ENCODE measurements around the gene SAMD4B. TPM values are rescaled to one million over a fixed set of nuclear protein-coding genes. Genes with fewer than 3 reads are reported as not detected.

The SAMD4B gene, protein sequence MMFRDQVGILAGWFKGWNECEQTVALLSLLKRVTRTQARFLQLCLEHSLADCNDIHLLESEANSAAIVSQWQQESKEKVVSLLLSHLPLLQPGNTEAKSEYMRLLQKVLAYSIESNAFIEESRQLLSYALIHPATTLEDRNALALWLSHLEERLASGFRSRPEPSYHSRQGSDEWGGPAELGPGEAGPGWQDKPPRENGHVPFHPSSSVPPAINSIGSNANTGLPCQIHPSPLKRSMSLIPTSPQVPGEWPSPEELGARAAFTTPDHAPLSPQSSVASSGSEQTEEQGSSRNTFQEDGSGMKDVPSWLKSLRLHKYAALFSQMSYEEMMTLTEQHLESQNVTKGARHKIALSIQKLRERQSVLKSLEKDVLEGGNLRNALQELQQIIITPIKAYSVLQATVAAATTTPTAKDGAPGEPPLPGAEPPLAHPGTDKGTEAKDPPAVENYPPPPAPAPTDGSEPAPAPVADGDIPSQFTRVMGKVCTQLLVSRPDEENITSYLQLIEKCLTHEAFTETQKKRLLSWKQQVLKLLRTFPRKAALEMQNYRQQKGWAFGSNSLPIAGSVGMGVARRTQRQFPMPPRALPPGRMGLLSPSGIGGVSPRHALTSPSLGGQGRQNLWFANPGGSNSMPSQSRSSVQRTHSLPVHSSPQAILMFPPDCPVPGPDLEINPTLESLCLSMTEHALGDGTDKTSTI
- 10 to 100 TPM; 40.2 to 45.6 TPM for total RNA-seq

DNA sequence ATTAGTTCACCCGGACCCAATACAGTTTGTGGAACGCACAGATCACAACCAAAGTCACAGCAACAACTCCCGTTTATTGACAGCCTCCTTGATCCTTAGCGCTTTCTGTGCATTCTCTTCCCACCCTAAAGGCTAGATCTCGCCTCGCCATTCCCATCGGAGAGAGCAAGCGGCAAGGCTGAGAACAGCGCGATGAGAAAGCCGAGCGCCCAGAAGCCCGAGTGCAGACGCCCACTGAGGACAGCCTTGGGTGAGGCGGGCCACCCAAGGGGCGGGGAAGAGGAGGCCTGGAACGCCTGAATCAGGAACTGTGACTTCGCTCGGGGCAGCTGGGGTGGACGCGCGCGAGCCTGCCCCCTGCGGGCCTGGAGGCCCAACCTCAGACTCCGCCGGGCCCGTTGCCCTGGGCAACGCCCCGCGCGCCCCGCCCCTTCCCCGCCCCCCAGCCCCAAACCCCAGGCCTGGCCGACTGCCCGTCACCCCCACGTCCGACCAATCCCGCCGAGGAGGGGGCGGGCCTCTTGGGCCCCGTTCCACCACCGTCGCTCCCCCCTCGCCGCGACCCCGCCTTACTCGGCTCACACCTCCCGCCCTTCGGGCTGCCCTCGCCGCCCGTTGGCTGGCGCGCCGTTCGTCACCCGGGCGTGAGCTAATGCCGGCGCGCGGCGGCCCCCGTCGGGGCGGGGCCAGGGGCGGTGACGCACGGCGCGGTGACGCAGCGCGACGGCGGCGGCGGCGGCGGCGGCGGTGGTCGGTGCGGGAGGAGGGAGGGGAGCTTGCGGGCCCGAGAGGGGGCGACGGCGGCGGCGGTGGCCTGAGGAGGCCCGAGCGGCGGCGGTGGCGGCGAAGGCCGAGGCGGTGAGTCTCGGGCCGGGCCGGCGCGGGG lies at the start of gene SAMD4B:
TSS of gene SAMD4B (plus strand) at position 703 of the 886 bp plus-strand sequence. CDS start 14,473 bp downstream, outside the sequence.
- peaks cover 24% of the 10 kb centered on the region for H3K36me3 Mint-ChIP-seq (ENCODE audit: low read depth)
- H3K27ac Mint-ChIP-seq = peak within 1 kb of the TSS; percentile 94
- POLR2A ChIA-PET = interaction anchor here (0.6 to 0.7 kb wide), 2 partner anchors 14 to 94 kb away, joined by 3 read pairs; partner anchors contain the start of gene RPS16
- DNase-seq = peak; percentile 99
- H3K9me3 Mint-ChIP-seq = no peaks in the 10 kb centered on the region
- peak within 1 kb of the TSS; percentile 89 for H3K4me3 Mint-ChIP-seq
- CTCF ChIA-PET = interaction anchor here (0.6 to 1.9 kb wide), 22 partner anchors 8 to 260 kb away, joined by 3 to 10 read pairs (median 4); partner anchors contain the start of genes MED29, PAF1, RPS16 and ZFP36
- H3K4me1 Mint-ChIP-seq = peaks cover 70% of the 10 kb centered on the region
- H3K27me3 Mint-ChIP-seq = no peaks in the 10 kb centered on the region

- DNase-seq = no peak
- ChIA-PET POLR2A (no interaction called here), CTCF (interaction anchor here (0.6 kb wide), 1 partner anchor 1176 kb away, joined by 3 read pairs; no protein-coding TSS in a partner anchor)
- Mint-ChIP-seq H3K9me3 (no peaks in the 10 kb centered on the region), H3K4me1 (peaks cover 25% of the 10 kb centered on the region), H3K4me3 (no peak overlapping the region), H3K27ac (no peak overlapping the region), H3K36me3 (ENCODE audit: low read depth) (no peaks in the 10 kb centered on the region), H3K27me3 (peaks cover 23% of the 10 kb centered on the region)
These were observed 48.8 kb upstream of the SAMD4B start for GRCh38 chr19:39293394-39293793.

DNA sequence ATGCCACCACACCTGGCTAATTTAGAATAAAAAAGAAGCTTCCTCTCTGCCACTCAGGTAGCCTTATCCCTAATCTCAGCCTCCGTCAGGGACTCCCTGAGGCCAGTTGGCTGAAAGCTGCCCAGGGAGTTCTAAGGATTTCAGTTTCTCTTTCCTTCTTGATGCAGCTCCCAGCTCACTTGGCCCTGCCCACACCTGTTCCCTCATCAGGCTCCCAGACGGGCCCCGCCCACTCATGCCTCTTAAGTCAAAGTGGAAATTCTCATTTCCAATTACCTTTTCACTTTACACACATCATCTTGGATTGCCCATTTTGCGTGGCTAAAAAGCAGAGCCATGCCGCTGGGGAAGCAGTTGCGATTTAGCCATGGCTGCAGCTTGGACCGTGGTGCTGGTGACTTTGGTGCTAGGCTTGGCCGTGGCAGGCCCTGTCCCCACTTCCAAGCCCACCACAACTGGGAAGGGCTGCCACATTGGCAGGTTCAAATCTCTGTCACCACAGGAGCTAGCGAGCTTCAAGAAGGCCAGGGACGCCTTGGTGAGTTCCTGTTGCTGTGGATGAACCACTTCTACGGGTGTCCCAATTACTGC lies 46.1 kb upstream of the SAMD4B start, which contains the start of gene IFNL1:
TSS of gene IFNL1 (plus strand) at position 353 of the 591 bp plus-strand sequence. CDS start at position 368, 15 bp downstream.
- H3K27me3 Mint-ChIP-seq = peaks cover 11% of the 10 kb centered on the region
- no peaks in the 10 kb centered on the region for H3K36me3 Mint-ChIP-seq (ENCODE audit: low read depth)
- peak within 1 kb of the TSS; percentile 15 for H3K27ac Mint-ChIP-seq
- DNase-seq = no peak
- POLR2A ChIA-PET = interaction anchor here (0.6 kb wide), 1 partner anchor 38 kb away, joined by 3 read pairs; no protein-coding TSS in a partner anchor
- H3K4me3 Mint-ChIP-seq = no peak within 1 kb of the TSS
- H3K9me3 Mint-ChIP-seq = no peaks in the 10 kb centered on the region
- H3K4me1 Mint-ChIP-seq = peaks cover 42% of the 10 kb centered on the region
- CTCF ChIA-PET = interaction anchor here (0.7 to 1.8 kb wide), 5 partner anchors 14 to 223 kb away, joined by 3 to 5 read pairs (median 3); partner anchors contain the start of gene GMFG

- Mint-ChIP-seq H3K4me1 (peaks cover 42% of the 10 kb centered on the region), H3K27me3 (peaks cover 9% of the 10 kb centered on the region), H3K27ac (peak overlapping the region; percentile 15), H3K9me3 (no peaks in the 10 kb centered on the region), H3K4me3 (no peak overlapping the region), H3K36me3 (ENCODE audit: low read depth) (no peaks in the 10 kb centered on the region)
- no peak for DNase-seq
- CTCF ChIA-PET = interaction anchor here (0.7 to 1.8 kb wide), 4 partner anchors 15 to 223 kb away, joined by 3 to 5 read pairs (median 3); no protein-coding TSS in a partner anchor
- POLR2A ChIA-PET = interaction anchor here (0.6 kb wide), 1 partner anchor 37 kb away, joined by 3 read pairs; no protein-coding TSS in a partner anchor
These were observed 45.3 kb upstream of the SAMD4B start for GRCh38 chr19:39296906-39297305.

- H3K27me3 Mint-ChIP-seq = peaks cover 11% of the 10 kb centered on the region
- ChIA-PET POLR2A (no interaction called here), CTCF (interaction anchor here (0.6 to 0.8 kb wide), 2 partner anchors 35 to 100 kb away, joined by 3 read pairs; no protein-coding TSS in a partner anchor)
- H3K4me1 Mint-ChIP-seq = peaks cover 42% of the 10 kb centered on the region
- H3K36me3 Mint-ChIP-seq (ENCODE audit: low read depth) = no peaks in the 10 kb centered on the region
- no peaks in the 10 kb centered on the region for H3K9me3 Mint-ChIP-seq
- peak overlapping the region; percentile 76 for H3K27ac Mint-ChIP-seq
- DNase-seq = peak; percentile 78
- H3K4me3 Mint-ChIP-seq = peak overlapping the region; percentile 49
These were observed 44.1 kb upstream of the SAMD4B start for GRCh38 chr19:39297931-39298634.

DNA sequence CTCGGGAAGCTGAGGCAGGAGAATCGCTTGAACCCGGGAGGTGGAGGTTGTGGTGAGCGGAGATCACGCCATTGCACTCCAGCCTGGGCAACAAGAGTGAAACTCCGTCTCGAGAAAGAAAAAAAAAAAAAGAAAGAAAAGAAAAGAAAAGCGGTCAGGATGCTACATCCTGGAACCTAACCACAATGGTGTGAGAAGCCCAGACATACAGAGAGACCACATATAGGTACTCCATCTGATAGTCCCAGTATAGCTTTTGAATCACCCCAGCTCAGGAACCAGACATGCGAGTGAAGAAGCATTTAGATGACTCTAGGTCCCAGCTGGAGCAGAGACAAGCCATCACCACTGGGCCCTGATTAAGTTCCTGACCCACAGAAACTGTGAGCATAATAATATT lies 42.8 kb upstream of the SAMD4B start:
- H3K4me1 Mint-ChIP-seq = peaks cover 41% of the 10 kb centered on the region
- peak; percentile 36 for DNase-seq
- H3K27ac Mint-ChIP-seq = peak overlapping the region; percentile 36
- H3K9me3 Mint-ChIP-seq = no peaks in the 10 kb centered on the region
- CTCF ChIA-PET = interaction anchor here (0.6 kb wide), 1 partner anchor 39 kb away, joined by 3 read pairs; no protein-coding TSS in a partner anchor
- POLR2A ChIA-PET = no interaction called here
- no peaks in the 10 kb centered on the region for H3K36me3 Mint-ChIP-seq (ENCODE audit: low read depth)
- H3K27me3 Mint-ChIP-seq = peaks cover 14% of the 10 kb centered on the region
- peak overlapping the region; percentile 23 for H3K4me3 Mint-ChIP-seq

GRCh38 chr19:39299832-39300231 lies 42.4 kb upstream of the SAMD4B start:
- Mint-ChIP-seq H3K9me3 (no peaks in the 10 kb centered on the region), H3K27me3 (peaks cover 12% of the 10 kb centered on the region), H3K4me3 (no peak overlapping the region), H3K27ac (peak overlapping the region; percentile 36), H3K4me1 (peaks cover 41% of the 10 kb centered on the region), H3K36me3 (ENCODE audit: low read depth) (no peaks in the 10 kb centered on the region)
- ChIA-PET POLR2A (no interaction called here), CTCF (no interaction called here)
- no peak for DNase-seq

DNA sequence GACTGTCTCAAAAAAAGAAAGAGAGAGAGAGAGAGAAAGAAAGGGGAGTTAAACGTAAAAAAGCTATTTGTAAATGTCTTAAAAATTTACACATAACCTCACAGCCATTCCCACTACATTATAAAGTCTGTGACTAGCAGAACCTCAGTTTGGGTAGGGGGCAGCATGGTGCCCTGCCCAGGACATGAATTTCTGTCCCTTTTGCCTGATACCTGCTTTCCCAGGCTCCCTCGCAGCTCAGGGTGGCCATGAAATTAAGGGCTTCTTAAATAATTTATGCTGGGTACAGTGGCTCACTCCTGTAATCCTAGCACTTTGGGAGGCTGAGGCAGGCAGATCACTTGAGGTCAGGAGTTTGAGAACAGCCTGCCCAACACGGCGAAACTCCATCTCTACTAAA lies 41.2 kb upstream of the SAMD4B start:
- peaks cover 40% of the 10 kb centered on the region for H3K4me1 Mint-ChIP-seq
- H3K27ac Mint-ChIP-seq = no peak overlapping the region
- no peak for DNase-seq
- CTCF ChIA-PET = interaction anchor here (0.6 to 1.1 kb wide), 5 partner anchors 8 to 373 kb away, joined by 3 to 5 read pairs (median 4); partner anchors contain the start of gene EID2B
- H3K4me3 Mint-ChIP-seq = no peak overlapping the region
- H3K9me3 Mint-ChIP-seq = no peaks in the 10 kb centered on the region
- peaks cover 11% of the 10 kb centered on the region for H3K27me3 Mint-ChIP-seq
- no peaks in the 10 kb centered on the region for H3K36me3 Mint-ChIP-seq (ENCODE audit: low read depth)
- POLR2A ChIA-PET = interaction anchor here (0.6 kb wide), 1 partner anchor 89 kb away, joined by 3 read pairs; no protein-coding TSS in a partner anchor

- Mint-ChIP-seq H3K27me3 (peaks cover 11% of the 10 kb centered on the region), H3K9me3 (no peaks in the 10 kb centered on the region), H3K4me3 (no peak overlapping the region), H3K36me3 (ENCODE audit: low read depth) (no peaks in the 10 kb centered on the region), H3K27ac (no peak overlapping the region), H3K4me1 (peaks cover 34% of the 10 kb centered on the region)
- ChIA-PET CTCF (interaction anchor here (0.7 to 1.1 kb wide), 5 partner anchors 123 to 372 kb away, joined by 3 to 5 read pairs (median 3); partner anchors contain the start of gene EID2B), POLR2A (no interaction called here)
- no peak for DNase-seq
These were observed 40.7 kb upstream of the SAMD4B start for GRCh38 chr19:39301562-39301961.

- H3K9me3 Mint-ChIP-seq = no peaks in the 10 kb centered on the region
- ChIA-PET POLR2A (interaction anchor here (0.6 kb wide), 1 partner anchor 10 kb away, joined by 3 read pairs; no protein-coding TSS in a partner anchor), CTCF (interaction anchor here (0.5 to 1.4 kb wide), 4 partner anchors 11 to 185 kb away, joined by 3 read pairs; no protein-coding TSS in a partner anchor)
- H3K4me3 Mint-ChIP-seq = no peak overlapping the region
- H3K27me3 Mint-ChIP-seq = peaks cover 11% of the 10 kb centered on the region
- peaks cover 4% of the 10 kb centered on the region for H3K36me3 Mint-ChIP-seq (ENCODE audit: low read depth)
- H3K27ac Mint-ChIP-seq = no peak overlapping the region
- H3K4me1 Mint-ChIP-seq = peaks cover 15% of the 10 kb centered on the region
- DNase-seq = no peak
These were observed 38.6 kb upstream of the SAMD4B start for GRCh38 chr19:39303373-39304184.

Measured in activated CD4-positive, alpha-beta T cell treated with anti-CD3 and anti-CD28 coated beads, Interleukin-2, amount 10 ng/mL, durations not matched to agents 7 days and 5 days (primary cell).